Adrenal gland (tissue), 5 donors: Measurements from ENCODE around the gene MAN1C1.

Experiments used
- POLR2A ChIP-seq, 2 donors: fragments of 450-650 bp; IDR thresholded peaks; one replicate each; pipeline ENCODE4 v1.6.1; 2017; ENCODE audit warnings: antibody characterized with exemption in 2 of 2, mild to moderate bottlenecking in 2 of 2, moderate library complexity in 1 of 2
- TF ChIP-seq, protein P1 (sequence below), 6 experiments: fragments of 450-650 bp in 4 of 6; fragments of 200-600 bp in 2 of 6; sonication (generic) in 1 of 6; IDR thresholded peaks; 1 replicate in 5 of 6; 2 replicates in 1 of 6; pipeline versions ENCODE4 v1.5.1 to v1.8.0; 2016 to 2021; ENCODE audit warnings: antibody characterized with exemption in 6 of 6, mild to moderate bottlenecking in 2 of 6, moderate library complexity in 1 of 6
- donor health status: DM: no; HTN: no; CAD: no.

- no peak for TF ChIP-seq POLR2A (IDR thresholded peaks at IDR 0.05)
- TF ChIP-seq, protein P1, sequence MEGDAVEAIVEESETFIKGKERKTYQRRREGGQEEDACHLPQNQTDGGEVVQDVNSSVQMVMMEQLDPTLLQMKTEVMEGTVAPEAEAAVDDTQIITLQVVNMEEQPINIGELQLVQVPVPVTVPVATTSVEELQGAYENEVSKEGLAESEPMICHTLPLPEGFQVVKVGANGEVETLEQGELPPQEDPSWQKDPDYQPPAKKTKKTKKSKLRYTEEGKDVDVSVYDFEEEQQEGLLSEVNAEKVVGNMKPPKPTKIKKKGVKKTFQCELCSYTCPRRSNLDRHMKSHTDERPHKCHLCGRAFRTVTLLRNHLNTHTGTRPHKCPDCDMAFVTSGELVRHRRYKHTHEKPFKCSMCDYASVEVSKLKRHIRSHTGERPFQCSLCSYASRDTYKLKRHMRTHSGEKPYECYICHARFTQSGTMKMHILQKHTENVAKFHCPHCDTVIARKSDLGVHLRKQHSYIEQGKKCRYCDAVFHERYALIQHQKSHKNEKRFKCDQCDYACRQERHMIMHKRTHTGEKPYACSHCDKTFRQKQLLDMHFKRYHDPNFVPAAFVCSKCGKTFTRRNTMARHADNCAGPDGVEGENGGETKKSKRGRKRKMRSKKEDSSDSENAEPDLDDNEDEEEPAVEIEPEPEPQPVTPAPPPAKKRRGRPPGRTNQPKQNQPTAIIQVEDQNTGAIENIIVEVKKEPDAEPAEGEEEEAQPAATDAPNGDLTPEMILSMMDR (IDR thresholded peaks at IDR 0.05), result peak in 1 of 6 experiments; percentile 10
Observed at GRCh38 chr1:25568090-25568833, 48.3 kb upstream of the MAN1C1 start.
